GM10266 (cell line): ENCODE measurements around the gene AFF3.
A peak's percentile ranks its signal among the peaks of the same experiment; 100 is the strongest.

Experiments used
- DNase-seq: peaks from one replicate; pipeline ENCODE4 v3.0.0; 2012; ENCODE audit errors: extremely low spot score
- TF ChIP-seq, protein P1 (sequence below): IDR thresholded peaks from 2 replicates; pipeline ENCODE4 v1.5.1; 2012; ENCODE audit warnings: mild to moderate bottlenecking, low read depth; ENCODE audit not compliant: control insufficient read depth, insufficient read depth; ENCODE audit errors: missing control alignments

Gene AFF3, protein sequence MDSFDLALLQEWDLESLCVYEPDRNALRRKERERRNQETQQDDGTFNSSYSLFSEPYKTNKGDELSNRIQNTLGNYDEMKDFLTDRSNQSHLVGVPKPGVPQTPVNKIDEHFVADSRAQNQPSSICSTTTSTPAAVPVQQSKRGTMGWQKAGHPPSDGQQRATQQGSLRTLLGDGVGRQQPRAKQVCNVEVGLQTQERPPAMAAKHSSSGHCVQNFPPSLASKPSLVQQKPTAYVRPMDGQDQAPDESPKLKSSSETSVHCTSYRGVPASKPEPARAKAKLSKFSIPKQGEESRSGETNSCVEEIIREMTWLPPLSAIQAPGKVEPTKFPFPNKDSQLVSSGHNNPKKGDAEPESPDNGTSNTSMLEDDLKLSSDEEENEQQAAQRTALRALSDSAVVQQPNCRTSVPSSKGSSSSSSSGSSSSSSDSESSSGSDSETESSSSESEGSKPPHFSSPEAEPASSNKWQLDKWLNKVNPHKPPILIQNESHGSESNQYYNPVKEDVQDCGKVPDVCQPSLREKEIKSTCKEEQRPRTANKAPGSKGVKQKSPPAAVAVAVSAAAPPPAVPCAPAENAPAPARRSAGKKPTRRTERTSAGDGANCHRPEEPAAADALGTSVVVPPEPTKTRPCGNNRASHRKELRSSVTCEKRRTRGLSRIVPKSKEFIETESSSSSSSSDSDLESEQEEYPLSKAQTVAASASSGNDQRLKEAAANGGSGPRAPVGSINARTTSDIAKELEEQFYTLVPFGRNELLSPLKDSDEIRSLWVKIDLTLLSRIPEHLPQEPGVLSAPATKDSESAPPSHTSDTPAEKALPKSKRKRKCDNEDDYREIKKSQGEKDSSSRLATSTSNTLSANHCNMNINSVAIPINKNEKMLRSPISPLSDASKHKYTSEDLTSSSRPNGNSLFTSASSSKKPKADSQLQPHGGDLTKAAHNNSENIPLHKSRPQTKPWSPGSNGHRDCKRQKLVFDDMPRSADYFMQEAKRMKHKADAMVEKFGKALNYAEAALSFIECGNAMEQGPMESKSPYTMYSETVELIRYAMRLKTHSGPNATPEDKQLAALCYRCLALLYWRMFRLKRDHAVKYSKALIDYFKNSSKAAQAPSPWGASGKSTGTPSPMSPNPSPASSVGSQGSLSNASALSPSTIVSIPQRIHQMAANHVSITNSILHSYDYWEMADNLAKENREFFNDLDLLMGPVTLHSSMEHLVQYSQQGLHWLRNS (N-terminal part only)

DNA sequence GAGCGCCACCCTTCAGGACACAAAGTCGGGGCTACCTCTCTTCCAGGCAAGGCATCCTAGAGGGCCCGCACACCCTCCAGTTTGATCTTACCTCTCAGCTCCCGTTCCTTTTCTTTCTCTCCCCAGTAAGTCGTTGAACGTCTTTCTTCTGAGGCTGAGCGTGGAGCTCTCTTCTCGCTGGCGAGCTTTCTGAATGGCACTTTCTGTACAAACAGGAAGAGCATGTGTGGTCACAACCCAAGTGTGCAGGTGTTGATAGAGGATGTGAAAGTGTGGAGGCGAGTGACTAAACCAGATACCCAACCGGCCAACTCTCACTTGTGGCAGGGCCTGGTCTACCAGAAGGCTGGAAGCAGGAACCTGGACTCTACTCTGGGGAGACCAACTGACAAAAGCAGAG lies at the start of gene AFF3:
AFF3 (minus strand) TSS at position 198 of the 400 bp plus-strand sequence. CDS start 38,136 bp downstream, outside the sequence.
- TF ChIP-seq, protein P1, sequence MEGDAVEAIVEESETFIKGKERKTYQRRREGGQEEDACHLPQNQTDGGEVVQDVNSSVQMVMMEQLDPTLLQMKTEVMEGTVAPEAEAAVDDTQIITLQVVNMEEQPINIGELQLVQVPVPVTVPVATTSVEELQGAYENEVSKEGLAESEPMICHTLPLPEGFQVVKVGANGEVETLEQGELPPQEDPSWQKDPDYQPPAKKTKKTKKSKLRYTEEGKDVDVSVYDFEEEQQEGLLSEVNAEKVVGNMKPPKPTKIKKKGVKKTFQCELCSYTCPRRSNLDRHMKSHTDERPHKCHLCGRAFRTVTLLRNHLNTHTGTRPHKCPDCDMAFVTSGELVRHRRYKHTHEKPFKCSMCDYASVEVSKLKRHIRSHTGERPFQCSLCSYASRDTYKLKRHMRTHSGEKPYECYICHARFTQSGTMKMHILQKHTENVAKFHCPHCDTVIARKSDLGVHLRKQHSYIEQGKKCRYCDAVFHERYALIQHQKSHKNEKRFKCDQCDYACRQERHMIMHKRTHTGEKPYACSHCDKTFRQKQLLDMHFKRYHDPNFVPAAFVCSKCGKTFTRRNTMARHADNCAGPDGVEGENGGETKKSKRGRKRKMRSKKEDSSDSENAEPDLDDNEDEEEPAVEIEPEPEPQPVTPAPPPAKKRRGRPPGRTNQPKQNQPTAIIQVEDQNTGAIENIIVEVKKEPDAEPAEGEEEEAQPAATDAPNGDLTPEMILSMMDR, result no peak
- peak; percentile 75 for DNase-seq

DNA sequence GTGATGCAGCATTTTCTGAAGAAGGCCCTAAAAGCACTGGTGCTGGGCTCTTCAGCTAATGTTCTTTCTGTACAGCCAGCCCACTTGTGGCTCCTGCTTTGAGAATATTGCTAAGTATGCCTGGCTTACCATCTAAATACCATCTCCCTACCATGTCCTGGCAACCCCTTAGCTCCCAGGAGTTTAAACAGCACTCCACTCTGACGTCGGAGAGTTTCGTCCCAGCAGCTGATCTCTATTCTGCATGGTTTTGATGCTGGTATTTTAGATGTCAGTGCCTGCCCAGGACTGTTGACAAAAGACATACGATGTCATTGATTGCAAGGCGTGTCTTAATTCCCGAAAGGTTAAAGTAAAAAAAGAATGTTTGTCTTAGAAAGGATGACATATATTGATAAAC lies 47.0 kb upstream of the AFF3 start:
- TF ChIP-seq, protein P1, result no peak
- DNase-seq, result no peak

DNA sequence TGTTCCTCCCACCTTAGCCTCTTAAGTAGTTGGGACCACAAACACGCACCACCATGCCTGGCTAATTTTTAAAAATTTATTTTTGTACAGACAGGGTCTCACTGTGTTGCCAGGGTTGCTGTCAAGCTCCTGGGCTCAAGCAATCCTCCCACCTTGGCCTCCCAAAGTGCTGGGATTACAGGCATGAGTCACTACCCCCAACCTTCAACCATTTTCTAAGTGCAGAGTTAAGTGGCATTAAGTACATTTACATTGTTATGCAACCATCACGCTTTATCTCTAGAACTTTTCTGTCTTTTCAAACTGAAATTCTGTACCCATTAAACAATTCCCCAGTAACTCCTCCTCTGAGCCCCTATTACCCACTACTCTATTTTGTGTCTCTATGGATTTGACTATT lies 45.9 kb upstream of the AFF3 start:
- TF ChIP-seq, protein P1, result no peak
- no peak for DNase-seq

DNA sequence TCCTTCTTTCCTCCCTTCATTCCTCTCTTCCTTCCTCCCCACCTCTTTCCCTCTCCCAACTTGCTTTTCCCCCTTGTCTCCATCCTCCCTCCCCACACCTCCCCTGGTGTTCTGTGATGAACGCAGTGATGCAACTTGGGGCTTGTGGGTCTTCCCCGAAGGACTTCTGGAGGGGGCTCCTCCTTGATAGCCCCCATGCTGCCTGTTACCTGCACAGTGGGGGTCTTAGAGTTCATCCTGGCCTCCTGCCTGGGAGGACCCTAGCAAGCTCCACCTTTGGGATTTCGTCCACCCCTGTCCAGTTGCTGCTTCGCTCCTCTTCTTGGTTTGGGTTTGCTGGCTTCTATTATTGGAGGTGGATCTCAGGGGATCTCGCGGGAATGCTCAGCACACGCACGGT lies 43.7 kb upstream of the AFF3 start:
- peak; percentile 3 for DNase-seq
- TF ChIP-seq, protein P1, result no peak

DNA sequence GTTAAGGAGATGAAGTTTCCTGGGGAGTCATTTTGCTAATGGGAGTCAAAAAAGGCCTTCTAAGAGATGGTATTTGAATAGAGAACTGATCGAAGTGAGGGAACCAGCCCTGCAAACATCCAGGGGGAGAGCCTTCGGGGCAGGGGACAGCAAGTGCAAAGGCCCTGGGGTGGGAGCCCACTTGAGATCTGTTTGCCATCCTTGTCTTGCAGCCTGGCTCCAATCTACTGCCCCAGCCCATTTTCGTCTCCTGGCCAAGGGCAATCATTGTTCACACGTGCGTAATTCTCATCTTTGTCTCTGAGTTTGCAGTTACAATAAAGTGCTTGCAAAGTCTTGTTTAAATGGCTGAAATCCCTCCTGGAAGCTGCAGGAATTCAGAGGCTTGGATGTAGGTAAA lies 43.1 kb upstream of the AFF3 start:
- no peak for DNase-seq

DNA sequence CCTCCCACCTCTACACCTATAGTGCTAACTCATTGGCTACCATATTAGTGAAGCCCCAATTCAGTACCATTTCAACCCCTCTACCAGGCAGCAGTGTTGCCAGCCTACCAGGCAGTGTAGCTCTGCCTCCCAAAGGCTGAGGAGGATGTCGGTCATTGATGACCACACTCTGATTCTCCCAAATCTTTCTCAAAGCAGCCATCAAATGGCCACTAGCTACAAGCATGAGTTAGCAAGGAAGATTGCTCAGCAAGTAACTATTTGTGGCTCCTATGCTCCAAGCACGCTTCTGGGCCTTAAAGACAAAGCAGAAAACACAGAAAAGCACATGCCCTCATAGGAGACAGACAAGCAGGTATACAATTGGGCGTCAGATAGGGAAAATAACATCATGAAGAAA lies 42.7 kb upstream of the AFF3 start:
- TF ChIP-seq, protein P1, result no peak
- DNase-seq, result no peak

More for the DNA sequence above, 43.1 kb upstream of the AFF3 start:
- TF ChIP-seq, protein P1, result no peak
